ENCODE measurements around the gene PKD2L1.

PKD2L1 gene

DNA sequence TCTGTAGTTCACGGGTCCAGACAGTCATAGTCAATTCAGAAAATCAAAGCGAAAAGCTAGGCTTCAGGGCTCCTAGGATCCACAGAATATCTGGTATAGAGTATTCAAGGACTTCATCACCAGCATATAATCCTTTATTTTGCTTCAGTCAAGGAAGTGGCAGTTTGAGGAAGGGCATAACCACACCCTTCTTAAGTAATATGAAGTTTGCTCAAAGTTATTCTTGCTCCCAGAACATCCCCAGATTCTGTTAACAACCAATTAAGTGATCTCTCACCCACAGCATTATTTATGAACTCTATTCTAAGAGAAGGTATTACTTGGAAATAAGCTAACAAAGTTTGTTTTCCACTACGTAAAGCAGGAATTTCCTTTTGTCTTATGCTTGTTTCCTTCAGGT lies 75.8 kb downstream of the PKD2L1 start:
- TF ChIP-seq, protein P1, sequence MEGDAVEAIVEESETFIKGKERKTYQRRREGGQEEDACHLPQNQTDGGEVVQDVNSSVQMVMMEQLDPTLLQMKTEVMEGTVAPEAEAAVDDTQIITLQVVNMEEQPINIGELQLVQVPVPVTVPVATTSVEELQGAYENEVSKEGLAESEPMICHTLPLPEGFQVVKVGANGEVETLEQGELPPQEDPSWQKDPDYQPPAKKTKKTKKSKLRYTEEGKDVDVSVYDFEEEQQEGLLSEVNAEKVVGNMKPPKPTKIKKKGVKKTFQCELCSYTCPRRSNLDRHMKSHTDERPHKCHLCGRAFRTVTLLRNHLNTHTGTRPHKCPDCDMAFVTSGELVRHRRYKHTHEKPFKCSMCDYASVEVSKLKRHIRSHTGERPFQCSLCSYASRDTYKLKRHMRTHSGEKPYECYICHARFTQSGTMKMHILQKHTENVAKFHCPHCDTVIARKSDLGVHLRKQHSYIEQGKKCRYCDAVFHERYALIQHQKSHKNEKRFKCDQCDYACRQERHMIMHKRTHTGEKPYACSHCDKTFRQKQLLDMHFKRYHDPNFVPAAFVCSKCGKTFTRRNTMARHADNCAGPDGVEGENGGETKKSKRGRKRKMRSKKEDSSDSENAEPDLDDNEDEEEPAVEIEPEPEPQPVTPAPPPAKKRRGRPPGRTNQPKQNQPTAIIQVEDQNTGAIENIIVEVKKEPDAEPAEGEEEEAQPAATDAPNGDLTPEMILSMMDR (IDR thresholded peaks at IDR 0.05; ENCODE audit: control extremely low read depth, extremely low read depth, low read depth, missing control alignments): no peak
- DNase-seq (ENCODE audit: extremely low spot score): no peak
- CTCF ChIA-PET: interaction anchor here (0.8 to 2.4 kb wide), 4 partner anchors 11 to 85 kb away, joined by 3 to 7 read pairs (median 4); no protein-coding TSS in a partner anchor
- POLR2A ChIA-PET: no interaction called here

DNA sequence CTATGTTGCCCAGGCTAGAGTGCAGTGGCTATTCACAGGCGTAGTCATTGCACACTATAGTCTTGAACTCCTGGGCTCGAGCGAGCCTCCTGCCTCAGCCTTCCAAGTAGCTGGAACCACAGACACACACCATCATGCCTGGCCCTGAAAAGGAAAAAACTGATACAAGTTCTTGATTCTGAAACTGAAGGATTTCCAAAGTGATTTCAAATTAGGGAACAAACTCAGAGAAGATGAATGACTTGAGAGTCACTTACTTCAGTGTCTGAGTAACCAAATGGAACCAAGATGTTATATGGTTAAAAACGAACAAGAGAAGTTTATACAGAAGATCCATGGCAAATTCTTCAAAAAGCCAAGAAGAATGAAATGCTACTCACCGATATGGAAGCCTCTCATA lies 77.0 kb downstream of the PKD2L1 start:
- TF ChIP-seq, protein P1 (IDR thresholded peaks at IDR 0.05; ENCODE audit: control extremely low read depth, extremely low read depth, low read depth, missing control alignments): no peak
- DNase-seq (ENCODE audit: extremely low spot score): no peak
- CTCF ChIA-PET: interaction anchor here (0.9 to 2.4 kb wide), 2 partner anchors 12 to 29 kb away, joined by 3 to 7 read pairs; no protein-coding TSS in a partner anchor
- POLR2A ChIA-PET: no interaction called here

DNA sequence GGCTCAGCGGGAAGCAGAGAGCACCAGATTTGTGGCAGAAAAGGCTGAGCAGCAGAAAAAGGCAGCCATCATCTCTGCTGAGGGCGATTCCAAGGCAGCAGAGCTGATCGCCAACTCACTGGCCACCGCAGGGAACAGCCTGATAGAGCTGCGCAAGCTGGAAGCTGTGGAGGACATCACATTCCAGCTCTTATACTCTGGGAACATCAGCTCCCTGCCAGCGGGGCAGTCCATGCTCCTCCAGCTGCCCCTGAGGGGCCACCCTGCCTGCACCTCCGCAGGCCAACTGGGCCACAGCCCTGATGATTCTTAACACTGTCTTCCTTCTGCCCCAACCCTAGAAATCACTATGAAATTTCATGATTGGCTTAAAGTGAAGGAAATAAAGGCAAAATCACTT lies 81.2 kb downstream of the PKD2L1 start:
- no peak for DNase-seq (ENCODE audit: extremely low spot score)
- CTCF ChIA-PET: interaction anchor here (0.8 to 2.0 kb wide), 4 partner anchors 8 to 70 kb away, joined by 3 to 6 read pairs (median 3); no protein-coding TSS in a partner anchor
- POLR2A ChIA-PET: interaction anchor here (0.9 kb wide), 1 partner anchor 78 kb away, joined by 3 read pairs; no protein-coding TSS in a partner anchor

DNA sequence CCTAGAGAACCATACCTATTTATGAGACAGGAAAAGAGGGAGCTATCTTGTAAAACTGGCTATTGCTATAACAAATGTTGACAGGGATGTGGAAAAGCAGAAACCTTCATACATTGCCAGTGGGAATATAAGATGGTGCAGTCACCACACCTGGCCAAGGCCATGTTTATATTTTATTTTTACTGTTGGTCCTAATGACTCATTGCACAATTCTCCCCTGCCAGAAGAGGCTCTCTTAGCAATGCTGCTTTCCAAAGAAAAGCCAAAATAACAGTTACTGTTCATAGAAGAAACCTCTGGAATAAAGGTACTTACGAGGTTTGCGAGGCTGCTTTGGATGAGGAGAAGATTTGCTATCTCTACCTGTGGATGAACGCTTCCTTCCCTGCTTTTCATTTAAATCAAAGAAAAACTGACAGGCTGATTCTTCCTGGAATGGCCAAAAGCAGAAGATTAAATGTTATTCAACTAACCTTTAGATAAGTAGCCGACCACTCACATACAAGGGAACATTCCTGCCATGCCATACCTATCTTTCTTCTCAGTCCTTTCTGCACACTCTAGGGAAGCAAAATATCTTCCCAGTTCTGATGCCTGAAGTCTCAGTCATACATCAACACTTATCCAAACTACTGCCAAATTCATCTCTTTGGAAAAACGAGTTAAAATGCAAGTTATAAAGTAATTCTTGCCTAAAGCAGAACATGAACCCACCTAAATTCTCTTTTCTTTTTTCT lies 84.4 kb downstream of the PKD2L1 start:
- no peak for DNase-seq (ENCODE audit: extremely low spot score)
- ChIA-PET POLR2A (no interaction called here), CTCF (interaction anchor here (1.1 kb wide), 1 partner anchor 400 kb away, joined by 3 read pairs; no protein-coding TSS in a partner anchor)
- TF ChIP-seq, protein P1 (IDR thresholded peaks at IDR 0.05; ENCODE audit: control extremely low read depth, extremely low read depth, low read depth, missing control alignments): no peak

More for the DNA sequence above, 81.2 kb downstream of the PKD2L1 start:
- TF ChIP-seq, protein P1 (IDR thresholded peaks at IDR 0.05; ENCODE audit: control extremely low read depth, extremely low read depth, low read depth, missing control alignments): no peak

DNA sequence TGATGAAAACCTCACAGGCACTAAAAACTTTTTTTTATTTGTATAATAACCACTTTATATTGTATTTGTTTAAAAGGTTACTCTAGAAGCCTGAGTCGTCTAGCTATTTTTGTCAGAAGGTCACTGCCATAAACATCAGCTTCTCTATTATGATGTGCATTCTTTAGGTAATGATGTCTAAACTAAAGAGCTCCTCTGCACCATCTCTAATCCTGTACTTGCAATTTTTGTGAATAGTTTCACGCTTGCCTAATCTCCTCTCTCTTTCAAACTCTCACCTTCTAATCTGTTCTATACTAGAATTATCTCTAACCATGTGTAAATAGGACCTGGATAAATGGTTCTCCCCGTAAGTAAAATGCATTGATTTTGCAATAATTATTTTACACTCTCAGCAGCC lies 90.2 kb downstream of the PKD2L1 start:
- ChIA-PET CTCF (interaction anchor here (0.6 to 1.7 kb wide), 11 partner anchors 8 to 394 kb away, joined by 3 to 7 read pairs (median 3); no protein-coding TSS in a partner anchor), POLR2A (no interaction called here)
- DNase-seq (ENCODE audit: extremely low spot score): no peak
- TF ChIP-seq, protein P1 (IDR thresholded peaks at IDR 0.05; ENCODE audit: control extremely low read depth, extremely low read depth, low read depth, missing control alignments): no peak

DNA sequence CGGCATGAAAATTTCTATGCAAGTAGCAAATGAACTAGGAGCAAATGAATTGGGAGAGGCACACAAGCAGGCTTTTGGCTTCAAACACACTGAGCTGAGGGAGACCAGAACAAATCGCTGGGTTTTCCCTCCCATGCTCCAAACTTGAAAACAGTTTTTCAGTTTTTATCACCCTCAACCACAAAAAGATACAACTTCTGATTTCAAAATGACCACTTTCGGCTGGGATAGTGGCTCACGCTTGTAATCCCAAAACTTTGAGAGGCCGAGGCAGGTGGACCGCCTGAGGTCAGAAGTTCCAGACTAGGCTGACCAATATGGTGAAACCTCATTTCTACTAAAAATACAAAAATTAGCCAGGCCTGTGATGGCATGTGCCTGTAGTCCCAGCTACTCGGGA lies 91.6 kb downstream of the PKD2L1 start:
- CTCF ChIA-PET: interaction anchor here (1.0 to 1.5 kb wide), 3 partner anchors 10 to 19 kb away, joined by 3 to 5 read pairs (median 3); no protein-coding TSS in a partner anchor
- POLR2A ChIA-PET: interaction anchor here (0.7 kb wide), 2 partner anchors 12 to 48 kb away, joined by 4 to 8 read pairs; no protein-coding TSS in a partner anchor
- DNase-seq (ENCODE audit: extremely low spot score): peak; percentile 43
- TF ChIP-seq, protein P1 (IDR thresholded peaks at IDR 0.05; ENCODE audit: control extremely low read depth, extremely low read depth, low read depth, missing control alignments): no peak
